Nephron (organoid): Measurements from ENCODE around the gene GLI3.

ENCODE experiments used
- H3K27ac Mint-ChIP-seq, 3 experiments: 2 replicates each; pipeline ENCODE4 v1.8.0; 2020; ENCODE audit warnings: mixed read lengths in 3 of 3, mild to moderate bottlenecking in 2 of 3, moderate library complexity in 1 of 3
- H3K27me3 Mint-ChIP-seq: 2 replicates; pipeline ENCODE4 v1.8.0; 2021; ENCODE audit warnings: low read depth, mild to moderate bottlenecking, moderate library complexity, mixed read lengths
- H3K36me3 Mint-ChIP-seq: 2 replicates; pipeline ENCODE4 v1.8.0; 2020; ENCODE audit warnings: low read depth, mixed read lengths
- H3K4me1 Mint-ChIP-seq: 2 replicates; pipeline ENCODE4 v1.8.0; 2020; ENCODE audit warnings: mixed read lengths
- H3K4me3 Mint-ChIP-seq, 3 experiments: 2 replicates each; pipeline ENCODE4 v1.8.0; 2020; ENCODE audit warnings: mild to moderate bottlenecking in 3 of 3, mixed read lengths in 3 of 3, moderate library complexity in 2 of 3
- H3K9me3 Mint-ChIP-seq: 2 replicates; pipeline ENCODE4 v1.8.0; 2020; ENCODE audit warnings: mixed read lengths
- CTCF ChIP-seq, 3 experiments: fragments of 200-600 bp; sonication (generic); IDR thresholded peaks; one replicate each; pipeline ENCODE4 v1.5.0; 2021; ENCODE audit warnings: antibody characterized with exemption in 3 of 3; ENCODE audit not compliant: unreplicated experiment in 3 of 3

GLI3 gene

GRCh38 chr7:42090056-42090455 lies 147.0 kb downstream of the GLI3 start:
- Mint-ChIP-seq H3K27ac (peak overlapping the region in 2 of 3 experiments; percentile 36 to 49), H3K9me3 (no peaks in the 10 kb centered on the region), H3K4me1 (peaks cover 43% of the 10 kb centered on the region), H3K36me3 (peaks cover 17% of the 10 kb centered on the region), H3K4me3 (no peak overlapping the region), H3K27me3 (peaks cover 1% of the 10 kb centered on the region)
- no peak for TF ChIP-seq CTCF (IDR thresholded peaks at IDR 0.05; ENCODE audit: unreplicated experiment in 3 of 3)

DNA sequence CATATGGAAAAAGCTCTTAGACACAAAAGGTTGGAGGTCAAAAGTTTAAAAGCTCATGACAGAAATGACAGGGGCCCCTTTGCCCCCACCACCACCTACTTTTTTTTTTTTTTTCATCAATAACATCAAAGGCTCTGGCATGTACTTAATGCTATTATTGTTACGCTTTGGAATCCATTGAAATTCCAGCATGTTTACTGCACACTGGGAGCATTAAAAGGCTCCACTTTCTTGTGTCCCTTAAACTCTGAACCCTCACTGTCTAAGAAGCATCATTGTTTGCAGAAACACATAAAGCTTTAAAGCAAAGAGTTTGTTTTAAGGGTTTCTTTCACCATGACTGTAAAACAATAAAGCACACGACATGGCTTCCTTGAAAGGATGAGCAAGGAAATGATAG lies 149.4 kb downstream of the GLI3 start:
- peaks cover 44% of the 10 kb centered on the region for H3K4me1 Mint-ChIP-seq
- H3K27me3 Mint-ChIP-seq = no peaks in the 10 kb centered on the region
- H3K4me3 Mint-ChIP-seq = no peak overlapping the region
- TF ChIP-seq CTCF (IDR thresholded peaks at IDR 0.05; ENCODE audit: unreplicated experiment in 3 of 3) = no peak
- H3K9me3 Mint-ChIP-seq = no peaks in the 10 kb centered on the region
- H3K27ac Mint-ChIP-seq = no peak overlapping the region
- peaks cover 19% of the 10 kb centered on the region for H3K36me3 Mint-ChIP-seq

GRCh38 chr7:42085531-42085930 lies 151.5 kb downstream of the GLI3 start:
- no peaks in the 10 kb centered on the region for H3K9me3 Mint-ChIP-seq
- peaks cover 48% of the 10 kb centered on the region for H3K4me1 Mint-ChIP-seq
- peaks cover 19% of the 10 kb centered on the region for H3K36me3 Mint-ChIP-seq
- TF ChIP-seq CTCF (IDR thresholded peaks at IDR 0.05; ENCODE audit: unreplicated experiment in 3 of 3) = no peak
- no peak overlapping the region for H3K27ac Mint-ChIP-seq
- no peaks in the 10 kb centered on the region for H3K27me3 Mint-ChIP-seq
- H3K4me3 Mint-ChIP-seq = no peak overlapping the region

- H3K9me3 Mint-ChIP-seq = no peaks in the 10 kb centered on the region
- no peak for TF ChIP-seq CTCF (IDR thresholded peaks at IDR 0.05; ENCODE audit: unreplicated experiment in 3 of 3)
- H3K4me1 Mint-ChIP-seq = peaks cover 48% of the 10 kb centered on the region
- peaks cover 24% of the 10 kb centered on the region for H3K36me3 Mint-ChIP-seq
- H3K27ac Mint-ChIP-seq = no peak overlapping the region
- no peaks in the 10 kb centered on the region for H3K27me3 Mint-ChIP-seq
- H3K4me3 Mint-ChIP-seq = no peak overlapping the region
Measured at GRCh38 chr7:42084263-42084662, 152.7 kb downstream of the GLI3 start.

GRCh38 chr7:42083284-42083683 lies 153.7 kb downstream of the GLI3 start:
- Mint-ChIP-seq H3K9me3 (no peaks in the 10 kb centered on the region), H3K27me3 (no peaks in the 10 kb centered on the region), H3K4me3 (no peak overlapping the region), H3K36me3 (peaks cover 28% of the 10 kb centered on the region), H3K27ac (no peak overlapping the region), H3K4me1 (peaks cover 41% of the 10 kb centered on the region)
- no peak for TF ChIP-seq CTCF (IDR thresholded peaks at IDR 0.05; ENCODE audit: unreplicated experiment in 3 of 3)

DNA sequence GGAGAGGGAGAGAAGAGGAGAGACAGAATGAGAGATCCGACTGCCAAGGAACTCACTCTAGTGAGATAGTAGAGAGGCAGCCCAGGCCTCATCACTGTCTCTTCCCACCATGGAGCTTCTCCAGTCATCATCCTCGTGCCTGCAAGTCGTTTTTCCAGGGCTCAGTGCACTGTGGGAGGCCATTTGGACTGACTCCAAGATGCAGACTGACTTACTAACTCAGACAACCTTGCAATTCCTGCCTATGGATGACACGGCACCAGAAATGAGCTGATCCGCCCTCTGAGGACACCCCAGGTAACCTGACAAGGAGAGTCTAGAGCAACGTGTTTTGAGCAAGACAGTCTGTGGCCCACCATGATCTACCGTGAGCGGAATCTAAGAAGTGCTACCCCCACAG lies 154.9 kb downstream of the GLI3 start:
- peaks cover 31% of the 10 kb centered on the region for H3K4me1 Mint-ChIP-seq
- H3K36me3 Mint-ChIP-seq = peaks cover 32% of the 10 kb centered on the region
- no peak overlapping the region for H3K4me3 Mint-ChIP-seq
- H3K27ac Mint-ChIP-seq = peak overlapping the region; percentile 11 to 81 (median 68)
- no peaks in the 10 kb centered on the region for H3K27me3 Mint-ChIP-seq
- H3K9me3 Mint-ChIP-seq = no peaks in the 10 kb centered on the region
- no peak for TF ChIP-seq CTCF (IDR thresholded peaks at IDR 0.05; ENCODE audit: unreplicated experiment in 3 of 3)
